HepG2 (cell line): ENCODE results near the gene ZBTB1. TPM values are rescaled to one million over a fixed set of nuclear protein-coding genes. Genes with fewer than 3 reads are reported as not detected.
A peak's percentile ranks its signal among the peaks of the same experiment; 100 is the strongest.

ENCODE experiments used
- AKAP8 ChIP-seq: sonication (generic); formaldehyde crosslinking; IDR thresholded peaks from 2 replicates; pipeline ENCODE4 v1.5.1; 2020; ENCODE audit warnings: mild to moderate bottlenecking, missing genetic modification reagents
- GABPB1 ChIP-seq: IDR thresholded peaks from 2 replicates; pipeline ENCODE4 v1.6.1; 2016; ENCODE audit warnings: mild to moderate bottlenecking, missing genetic modification reagents, moderate library complexity, missing compliant biosample characterization
- GZF1 ChIP-seq: sonication (generic); formaldehyde crosslinking; IDR thresholded peaks from 2 replicates; pipeline ENCODE4 v1.5.1; 2020; ENCODE audit warnings: mild to moderate bottlenecking, missing genetic modification reagents
- MAFK ChIP-seq, 2 experiments: IDR thresholded peaks in 1 of 2; conservative IDR thresholded peaks in 1 of 2; 2 replicates each; pipeline ENCODE4 v1.6.1; 2011; ENCODE audit warnings: improper control_type of control experiment in 2 of 2, low read length in 2 of 2
- NFKB2 ChIP-seq: sonication (generic); formaldehyde crosslinking; IDR thresholded peaks from 2 replicates; pipeline ENCODE4 v1.4.0; 2020; ENCODE audit warnings: missing genetic modification reagents, borderline replicate concordance
- NR1H2 ChIP-seq: sonication (generic); formaldehyde crosslinking; IDR thresholded peaks from 2 replicates; pipeline ENCODE4 v1.8.1; 2022; ENCODE audit warnings: low read depth, missing genetic modification reagents, borderline replicate concordance
- PAX8 ChIP-seq: sonication (generic); formaldehyde crosslinking; IDR thresholded peaks from 2 replicates; pipeline ENCODE4 v1.8.0; 2022; ENCODE audit warnings: mild to moderate bottlenecking, missing genetic modification reagents, borderline replicate concordance
- PHF5A ChIP-seq: IDR thresholded peaks from one replicate; pipeline ENCODE4 v1.6.1; 2018; ENCODE audit warnings: low read depth, missing genetic modification reagents; ENCODE audit not compliant: unreplicated experiment
- ZBTB20 ChIP-seq: sonication (generic); formaldehyde crosslinking; IDR thresholded peaks from 2 replicates; pipeline ENCODE4 v1.8.1; 2023; ENCODE audit warnings: missing genetic modification reagents, low read depth, mild to moderate bottlenecking, borderline replicate concordance
- ZNF296 ChIP-seq: sonication (generic); formaldehyde crosslinking; conservative IDR thresholded peaks from 2 replicates; pipeline ENCODE4 v1.5.0; 2020; ENCODE audit warnings: mild to moderate bottlenecking, missing genetic modification reagents
- ZNF446 ChIP-seq: sonication (generic); formaldehyde crosslinking; IDR thresholded peaks from 2 replicates; pipeline ENCODE4 v1.5.0; 2020; ENCODE audit warnings: mild to moderate bottlenecking, missing genetic modification reagents
- ZNF557 ChIP-seq: sonication (generic); formaldehyde crosslinking; IDR thresholded peaks from 2 replicates; pipeline ENCODE4 v1.4.0; 2020; ENCODE audit warnings: missing genetic modification reagents
- ZNF564 ChIP-seq: sonication (generic); formaldehyde crosslinking; IDR thresholded peaks from 2 replicates; pipeline ENCODE4 v1.8.1; 2023; ENCODE audit warnings: mild to moderate bottlenecking, missing genetic modification reagents
- ZNF598 ChIP-seq: sonication (generic); formaldehyde crosslinking; IDR thresholded peaks from 2 replicates; pipeline ENCODE4 v1.5.1; 2020; ENCODE audit warnings: mild to moderate bottlenecking, missing genetic modification reagents, borderline replicate concordance
- ZNF672 ChIP-seq: sonication (generic); formaldehyde crosslinking; IDR thresholded peaks from 2 replicates; pipeline ENCODE4 v1.8.1; 2022; ENCODE audit warnings: missing genetic modification reagents
- ZNF850 ChIP-seq: sonication (generic); formaldehyde crosslinking; conservative IDR thresholded peaks from 2 replicates; pipeline ENCODE4 v1.9.0; 2021; ENCODE audit warnings: mild to moderate bottlenecking, missing genetic modification reagents
- polyA plus RNA-seq, 8 experiments: library from polyadenylated mRNA; depleted of rRNA in 3 of 8; stranded (reverse) in 7 of 8; unstranded in 1 of 8; fragments of >200 nt; fragmentation: Illumina TruSeq in 4 of 8; extraction: Trizol in 4 of 8; gene quantifications; 2 replicates each; pipeline versions ENCODE4 v1.2.1 to v1.2.3, GENCODE V29; 2011 to 2016; ENCODE audit warnings: low read depth in 4 of 8, missing spikeins in 1 of 8, mixed read lengths in 1 of 8; ENCODE audit not compliant: insufficient read depth in 1 of 8
- total RNA-seq, 5 experiments: library from RNA; depleted of rRNA; stranded (reverse); fragments of >200 nt; fragmentation: Illumina TruSeq; extraction: Trizol; gene quantifications; 2 replicates each; pipeline ENCODE4 v1.2.3, GENCODE V29; 2016; ENCODE audit warnings: low read depth in 1 of 5
- TF ChIP-seq, protein P1 (sequence below): IDR thresholded peaks from 2 replicates; pipeline ENCODE4 v1.6.1; 2016
- TF ChIP-seq, protein P2 (sequence below): sonication (generic); formaldehyde crosslinking; IDR thresholded peaks from 2 replicates; pipeline ENCODE4 v1.8.1; 2023; ENCODE audit warnings: missing genetic modification reagents, inconsistent platforms, borderline replicate concordance
- TF ChIP-seq, protein P3 (sequence below): sonication (generic); formaldehyde crosslinking; IDR thresholded peaks from 2 replicates; pipeline ENCODE4 v1.4.0; 2020; ENCODE audit warnings: missing genetic modification reagents
- TF ChIP-seq, protein P4 (sequence below): sonication (generic); formaldehyde crosslinking; IDR thresholded peaks from 2 replicates; pipeline ENCODE4 v1.9.0; 2022; ENCODE audit warnings: missing genetic modification reagents, mild to moderate bottlenecking, borderline replicate concordance
- TF ChIP-seq, protein P5 (sequence below): sonication (generic); formaldehyde crosslinking; IDR thresholded peaks from 2 replicates; pipeline ENCODE4 v1.4.0; 2020; ENCODE audit warnings: low read depth, mild to moderate bottlenecking, missing genetic modification reagents

ZBTB1 gene
- total and polyA plus RNA-seq, 2 of the 13 experiments (the other 11 are each of a cell fraction or from before 2014, with no cell fraction given) = 18.8 to 22.6 TPM

DNA sequence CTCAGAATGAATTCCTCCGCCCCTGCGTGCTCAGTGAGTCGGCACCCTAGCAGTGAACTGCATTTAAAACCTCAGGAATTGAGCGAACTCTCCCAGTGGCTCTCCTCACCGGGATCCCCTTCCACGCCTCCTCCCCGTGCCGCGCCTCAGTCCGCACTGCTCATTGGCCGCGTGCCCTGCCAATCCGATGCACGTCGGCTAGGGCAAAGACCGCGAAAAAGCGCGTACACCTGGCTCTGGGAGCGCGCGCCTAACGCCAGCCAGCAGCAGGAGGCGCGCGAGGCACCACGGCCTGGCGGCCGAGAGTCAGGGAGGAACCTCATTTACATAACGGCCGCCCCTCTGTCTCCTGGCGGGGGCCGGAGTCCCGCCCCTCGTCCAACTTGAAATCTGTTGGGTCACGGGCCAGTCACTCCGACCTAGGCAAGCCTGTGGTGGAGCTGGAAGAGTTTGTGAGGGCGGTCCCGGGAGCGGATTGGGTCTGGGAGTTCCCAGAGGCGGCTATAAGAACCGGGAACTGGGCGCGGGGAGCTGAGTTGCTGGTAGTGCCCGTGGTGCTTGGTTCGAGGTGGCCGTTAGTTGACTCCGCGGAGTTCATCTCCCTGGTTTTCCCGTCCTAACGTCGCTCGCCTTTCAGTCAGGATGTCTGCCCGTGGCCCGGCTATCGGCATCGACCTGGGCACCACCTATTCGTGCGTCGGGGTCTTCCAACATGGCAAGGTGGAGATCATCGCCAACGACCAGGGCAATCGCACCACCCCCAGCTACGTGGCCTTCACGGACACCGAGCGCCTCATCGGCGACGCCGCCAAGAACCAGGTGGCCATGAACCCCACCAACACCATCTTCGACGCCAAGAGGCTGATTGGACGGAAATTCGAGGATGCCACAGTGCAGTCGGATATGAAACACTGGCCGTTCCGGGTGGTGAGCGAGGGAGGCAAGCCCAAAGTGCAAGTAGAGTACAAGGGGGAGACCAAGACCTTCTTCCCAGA lies 35.9 kb downstream of the ZBTB1 start, which contains the start of gene HSPA2 (continued):
- TF ChIP-seq, protein P1, sequence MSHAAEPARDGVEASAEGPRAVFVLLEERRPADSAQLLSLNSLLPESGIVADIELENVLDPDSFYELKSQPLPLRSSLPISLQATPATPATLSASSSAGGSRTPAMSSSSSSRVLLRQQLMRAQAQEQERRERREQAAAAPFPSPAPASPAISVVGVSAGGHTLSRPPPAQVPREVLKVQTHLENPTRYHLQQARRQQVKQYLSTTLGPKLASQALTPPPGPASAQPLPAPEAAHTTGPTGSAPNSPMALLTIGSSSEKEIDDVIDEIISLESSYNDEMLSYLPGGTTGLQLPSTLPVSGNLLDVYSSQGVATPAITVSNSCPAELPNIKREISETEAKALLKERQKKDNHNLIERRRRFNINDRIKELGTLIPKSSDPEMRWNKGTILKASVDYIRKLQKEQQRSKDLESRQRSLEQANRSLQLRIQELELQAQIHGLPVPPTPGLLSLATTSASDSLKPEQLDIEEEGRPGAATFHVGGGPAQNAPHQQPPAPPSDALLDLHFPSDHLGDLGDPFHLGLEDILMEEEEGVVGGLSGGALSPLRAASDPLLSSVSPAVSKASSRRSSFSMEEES (CRISPR knock-in tag) = no peak
- TF ChIP-seq ZNF446 (CRISPR knock-in tag) (no peak), ZNF598 (CRISPR knock-in tag) (no peak), AKAP8 (CRISPR knock-in tag) (no peak), MAFK (conservative IDR thresholded peaks at IDR 0.05 in 1 of 2, IDR thresholded peaks at IDR 0.05 in 1 of 2; ENCODE audit: low read length in 2 of 2) (no peak), ZBTB20 (CRISPR knock-in tag) (no peak), ZNF850 (no peak), ZNF564 (CRISPR knock-in tag) (no peak), GABPB1 (CRISPR knock-in tag) (peak; percentile 80), ZNF557 (CRISPR knock-in tag) (no peak), GZF1 (CRISPR knock-in tag) (no peak), ZNF296 (CRISPR knock-in tag) (no peak), ZNF672 (CRISPR knock-in tag) (no peak), PAX8 (no peak), PHF5A (CRISPR knock-in tag) (no peak), NR1H2 (CRISPR knock-in tag) (no peak), NFKB2 (no peak)
- TF ChIP-seq, protein P2, sequence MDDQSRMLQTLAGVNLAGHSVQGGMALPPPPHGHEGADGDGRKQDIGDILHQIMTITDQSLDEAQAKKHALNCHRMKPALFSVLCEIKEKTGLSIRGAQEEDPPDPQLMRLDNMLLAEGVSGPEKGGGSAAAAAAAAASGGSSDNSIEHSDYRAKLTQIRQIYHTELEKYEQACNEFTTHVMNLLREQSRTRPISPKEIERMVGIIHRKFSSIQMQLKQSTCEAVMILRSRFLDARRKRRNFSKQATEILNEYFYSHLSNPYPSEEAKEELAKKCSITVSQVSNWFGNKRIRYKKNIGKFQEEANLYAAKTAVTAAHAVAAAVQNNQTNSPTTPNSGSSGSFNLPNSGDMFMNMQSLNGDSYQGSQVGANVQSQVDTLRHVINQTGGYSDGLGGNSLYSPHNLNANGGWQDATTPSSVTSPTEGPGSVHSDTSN (CRISPR knock-in tag) = peak; percentile 93; the same call in 1 of the 2 replicates
- TF ChIP-seq, protein P3, sequence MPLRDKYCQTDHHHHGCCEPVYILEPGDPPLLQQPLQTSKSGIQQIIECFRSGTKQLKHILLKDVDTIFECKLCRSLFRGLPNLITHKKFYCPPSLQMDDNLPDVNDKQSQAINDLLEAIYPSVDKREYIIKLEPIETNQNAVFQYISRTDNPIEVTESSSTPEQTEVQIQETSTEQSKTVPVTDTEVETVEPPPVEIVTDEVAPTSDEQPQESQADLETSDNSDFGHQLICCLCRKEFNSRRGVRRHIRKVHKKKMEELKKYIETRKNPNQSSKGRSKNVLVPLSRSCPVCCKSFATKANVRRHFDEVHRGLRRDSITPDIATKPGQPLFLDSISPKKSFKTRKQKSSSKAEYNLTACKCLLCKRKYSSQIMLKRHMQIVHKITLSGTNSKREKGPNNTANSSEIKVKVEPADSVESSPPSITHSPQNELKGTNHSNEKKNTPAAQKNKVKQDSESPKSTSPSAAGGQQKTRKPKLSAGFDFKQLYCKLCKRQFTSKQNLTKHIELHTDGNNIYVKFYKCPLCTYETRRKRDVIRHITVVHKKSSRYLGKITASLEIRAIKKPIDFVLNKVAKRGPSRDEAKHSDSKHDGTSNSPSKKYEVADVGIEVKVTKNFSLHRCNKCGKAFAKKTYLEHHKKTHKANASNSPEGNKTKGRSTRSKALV = no peak
- TF ChIP-seq, protein P4, sequence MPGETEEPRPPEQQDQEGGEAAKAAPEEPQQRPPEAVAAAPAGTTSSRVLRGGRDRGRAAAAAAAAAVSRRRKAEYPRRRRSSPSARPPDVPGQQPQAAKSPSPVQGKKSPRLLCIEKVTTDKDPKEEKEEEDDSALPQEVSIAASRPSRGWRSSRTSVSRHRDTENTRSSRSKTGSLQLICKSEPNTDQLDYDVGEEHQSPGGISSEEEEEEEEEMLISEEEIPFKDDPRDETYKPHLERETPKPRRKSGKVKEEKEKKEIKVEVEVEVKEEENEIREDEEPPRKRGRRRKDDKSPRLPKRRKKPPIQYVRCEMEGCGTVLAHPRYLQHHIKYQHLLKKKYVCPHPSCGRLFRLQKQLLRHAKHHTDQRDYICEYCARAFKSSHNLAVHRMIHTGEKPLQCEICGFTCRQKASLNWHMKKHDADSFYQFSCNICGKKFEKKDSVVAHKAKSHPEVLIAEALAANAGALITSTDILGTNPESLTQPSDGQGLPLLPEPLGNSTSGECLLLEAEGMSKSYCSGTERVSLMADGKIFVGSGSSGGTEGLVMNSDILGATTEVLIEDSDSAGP (CRISPR knock-in tag) = peak; percentile 59; the same call in 1 of the 2 replicates
- TF ChIP-seq, protein P5, sequence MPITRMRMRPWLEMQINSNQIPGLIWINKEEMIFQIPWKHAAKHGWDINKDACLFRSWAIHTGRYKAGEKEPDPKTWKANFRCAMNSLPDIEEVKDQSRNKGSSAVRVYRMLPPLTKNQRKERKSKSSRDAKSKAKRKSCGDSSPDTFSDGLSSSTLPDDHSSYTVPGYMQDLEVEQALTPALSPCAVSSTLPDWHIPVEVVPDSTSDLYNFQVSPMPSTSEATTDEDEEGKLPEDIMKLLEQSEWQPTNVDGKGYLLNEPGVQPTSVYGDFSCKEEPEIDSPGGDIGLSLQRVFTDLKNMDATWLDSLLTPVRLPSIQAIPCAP (CRISPR knock-in tag) = no peak
